ENCODE results near the gene ATP9B. TPM values are rescaled to one million over a fixed set of nuclear protein-coding genes. Genes with fewer than 3 reads are reported as not detected.

ATP9B gene
- total RNA-seq, 1 donor from 2014 or later: 48.6 TPM

- H3K9me3 ChIP-seq: no peaks in the 10 kb centered on the region
- H3K4me1 ChIP-seq: no peaks in the 10 kb centered on the region
- H3K4me3 ChIP-seq: no peak overlapping the region
- DNase-seq (no peak), ATAC-seq (no peak)
- TF ChIP-seq, protein P1, sequence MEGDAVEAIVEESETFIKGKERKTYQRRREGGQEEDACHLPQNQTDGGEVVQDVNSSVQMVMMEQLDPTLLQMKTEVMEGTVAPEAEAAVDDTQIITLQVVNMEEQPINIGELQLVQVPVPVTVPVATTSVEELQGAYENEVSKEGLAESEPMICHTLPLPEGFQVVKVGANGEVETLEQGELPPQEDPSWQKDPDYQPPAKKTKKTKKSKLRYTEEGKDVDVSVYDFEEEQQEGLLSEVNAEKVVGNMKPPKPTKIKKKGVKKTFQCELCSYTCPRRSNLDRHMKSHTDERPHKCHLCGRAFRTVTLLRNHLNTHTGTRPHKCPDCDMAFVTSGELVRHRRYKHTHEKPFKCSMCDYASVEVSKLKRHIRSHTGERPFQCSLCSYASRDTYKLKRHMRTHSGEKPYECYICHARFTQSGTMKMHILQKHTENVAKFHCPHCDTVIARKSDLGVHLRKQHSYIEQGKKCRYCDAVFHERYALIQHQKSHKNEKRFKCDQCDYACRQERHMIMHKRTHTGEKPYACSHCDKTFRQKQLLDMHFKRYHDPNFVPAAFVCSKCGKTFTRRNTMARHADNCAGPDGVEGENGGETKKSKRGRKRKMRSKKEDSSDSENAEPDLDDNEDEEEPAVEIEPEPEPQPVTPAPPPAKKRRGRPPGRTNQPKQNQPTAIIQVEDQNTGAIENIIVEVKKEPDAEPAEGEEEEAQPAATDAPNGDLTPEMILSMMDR (IDR thresholded peaks at IDR 0.05): no peak
- H3K27ac ChIP-seq: no peak overlapping the region
- no peaks in the 10 kb centered on the region for H3K27me3 ChIP-seq (ENCODE audit: low read depth)
- H3K36me3 ChIP-seq: peaks cover 14% of the 10 kb centered on the region
- intact Hi-C loops (cut with DNase I): no loop called here
Observed at GRCh38 chr18:79185648-79186047, 116.5 kb downstream of the ATP9B start.

DNA sequence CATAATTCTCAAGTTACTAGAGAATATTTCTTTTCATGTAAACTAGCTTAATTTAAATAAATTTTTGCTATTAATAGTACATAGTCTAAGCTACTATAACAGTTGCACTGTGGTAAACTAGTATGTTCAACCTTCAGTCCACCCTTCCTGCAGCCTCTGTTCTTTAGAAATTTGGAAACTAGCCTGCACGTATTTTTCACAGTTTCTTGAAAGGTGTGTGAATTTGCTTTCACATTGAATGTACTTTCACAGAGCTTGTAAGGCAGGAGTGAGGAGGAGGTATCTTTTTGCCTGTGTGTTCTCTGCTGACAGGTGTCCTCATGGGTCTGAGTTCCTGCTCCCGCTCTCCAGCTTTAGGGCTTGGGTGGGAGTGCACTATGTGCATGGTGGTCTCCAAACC is 117.5 kb downstream of the ATP9B start:
- Histone ChIP-seq H3K9me3 (no peaks in the 10 kb centered on the region), H3K27ac (no peak overlapping the region), H3K36me3 (peaks cover 14% of the 10 kb centered on the region), H3K4me3 (no peak overlapping the region), H3K27me3 (ENCODE audit: low read depth) (no peaks in the 10 kb centered on the region), H3K4me1 (no peaks in the 10 kb centered on the region)
- intact Hi-C loops (cut with DNase I): no loop called here
- TF ChIP-seq, protein P1 (IDR thresholded peaks at IDR 0.05): no peak
- no peak for ATAC-seq
- DNase-seq: no peak

GRCh38 chr18:79187532-79188277 is 118.5 kb downstream of the ATP9B start:
- TF ChIP-seq, protein P1 (IDR thresholded peaks at IDR 0.05): no peak
- Histone ChIP-seq H3K27me3 (ENCODE audit: low read depth) (no peaks in the 10 kb centered on the region), H3K4me1 (no peaks in the 10 kb centered on the region), H3K4me3 (no peak overlapping the region), H3K36me3 (peaks cover 14% of the 10 kb centered on the region), H3K9me3 (no peaks in the 10 kb centered on the region), H3K27ac (no peak overlapping the region)
- ATAC-seq (no peak), DNase-seq (no peak)
- intact Hi-C loops (cut with DNase I): no loop called here

GRCh38 chr18:79191418-79191817 is 122.2 kb downstream of the ATP9B start:
- no peaks in the 10 kb centered on the region for H3K4me1 ChIP-seq
- DNase-seq (no peak), ATAC-seq (no peak)
- no peaks in the 10 kb centered on the region for H3K9me3 ChIP-seq
- H3K27me3 ChIP-seq (ENCODE audit: low read depth): no peaks in the 10 kb centered on the region
- peaks cover 29% of the 10 kb centered on the region for H3K36me3 ChIP-seq
- H3K4me3 ChIP-seq: no peak overlapping the region
- H3K27ac ChIP-seq: no peak overlapping the region
- intact Hi-C loops (cut with DNase I): no loop called here
- TF ChIP-seq, protein P1 (IDR thresholded peaks at IDR 0.05): no peak

- Histone ChIP-seq H3K27ac (no peak overlapping the region), H3K36me3 (peaks cover 27% of the 10 kb centered on the region), H3K4me1 (no peaks in the 10 kb centered on the region), H3K4me3 (no peak overlapping the region), H3K9me3 (no peaks in the 10 kb centered on the region), H3K27me3 (ENCODE audit: low read depth) (no peaks in the 10 kb centered on the region)
- TF ChIP-seq, protein P1 (IDR thresholded peaks at IDR 0.05): no peak
- DNase-seq (no peak), ATAC-seq (no peak)
- intact Hi-C loops (cut with DNase I): no loop called here
Observed at GRCh38 chr18:79191956-79192355, 122.8 kb downstream of the ATP9B start.
